ENCODE data around the gene CALD1.

The CALD1 gene
- 0 to 1.8 (median 1.00) reads per million in 4 experiments for total RNA-seq

- no peak for DNase-seq
Measured at GRCh38 chr7:134778941-134779740, at the start of gene CALD1. TSS of gene CALD1 (plus strand) at chr7:134779634. CDS start at chr7:134867734, 88,100 bp downstream.

- no peak for DNase-seq
Measured at GRCh38 chr7:134729895-134730294, 49.5 kb upstream of the CALD1 start.

GRCh38 chr7:134730411-134730829 lies 49.0 kb upstream of the CALD1 start:
- no peak for DNase-seq

GRCh38 chr7:134731616-134732015 lies 47.8 kb upstream of the CALD1 start:
- DNase-seq = no peak

GRCh38 chr7:134732728-134733127 lies 46.7 kb upstream of the CALD1 start:
- no peak for DNase-seq

GRCh38 chr7:134736381-134736780 lies 43.1 kb upstream of the CALD1 start:
- DNase-seq = no peak

- no peak for DNase-seq
Measured at GRCh38 chr7:134737566-134738345, 41.7 kb upstream of the CALD1 start.

- DNase-seq = no peak
Measured at GRCh38 chr7:134739362-134739761, 40.1 kb upstream of the CALD1 start.

- DNase-seq = no peak
Measured at GRCh38 chr7:134740376-134740775, 39.1 kb upstream of the CALD1 start.

- no peak for DNase-seq
Measured at GRCh38 chr7:134741907-134742635, 37.4 kb upstream of the CALD1 start.

GRCh38 chr7:134742688-134743350 lies 36.6 kb upstream of the CALD1 start:
- DNase-seq = no peak

- no peak for DNase-seq
Measured at GRCh38 chr7:134744569-134744968, 34.9 kb upstream of the CALD1 start.

GRCh38 chr7:134747326-134747725 lies 32.1 kb upstream of the CALD1 start:
- DNase-seq = no peak

- DNase-seq = peak; percentile 56
Measured at GRCh38 chr7:134750083-134751062, 29.1 kb upstream of the CALD1 start.

- DNase-seq = no peak
Measured at GRCh38 chr7:134752006-134752760, 27.3 kb upstream of the CALD1 start.

- DNase-seq = no peak
Measured at GRCh38 chr7:134755422-134756022, 23.9 kb upstream of the CALD1 start.

GRCh38 chr7:134757938-134758337 lies 21.5 kb upstream of the CALD1 start:
- no peak for DNase-seq

GRCh38 chr7:134758981-134759380 lies 20.5 kb upstream of the CALD1 start:
- no peak for DNase-seq

- DNase-seq = no peak
Measured at GRCh38 chr7:134761266-134761665, 18.2 kb upstream of the CALD1 start.

- DNase-seq = no peak
Measured at GRCh38 chr7:134763960-134764359, 15.5 kb upstream of the CALD1 start.

Data from effector CD8-positive, alpha-beta T cell (primary cell).